GM18861 (cell line): ENCODE results near the gene KCNH1.

Experiments used
- ATAC-seq: cut with Tn5 transposase; IDR thresholded peaks from one replicate; pipeline ENCODE4 v1.9.1; 2021; ENCODE audit not compliant: unreplicated experiment

The KCNH1 gene, protein sequence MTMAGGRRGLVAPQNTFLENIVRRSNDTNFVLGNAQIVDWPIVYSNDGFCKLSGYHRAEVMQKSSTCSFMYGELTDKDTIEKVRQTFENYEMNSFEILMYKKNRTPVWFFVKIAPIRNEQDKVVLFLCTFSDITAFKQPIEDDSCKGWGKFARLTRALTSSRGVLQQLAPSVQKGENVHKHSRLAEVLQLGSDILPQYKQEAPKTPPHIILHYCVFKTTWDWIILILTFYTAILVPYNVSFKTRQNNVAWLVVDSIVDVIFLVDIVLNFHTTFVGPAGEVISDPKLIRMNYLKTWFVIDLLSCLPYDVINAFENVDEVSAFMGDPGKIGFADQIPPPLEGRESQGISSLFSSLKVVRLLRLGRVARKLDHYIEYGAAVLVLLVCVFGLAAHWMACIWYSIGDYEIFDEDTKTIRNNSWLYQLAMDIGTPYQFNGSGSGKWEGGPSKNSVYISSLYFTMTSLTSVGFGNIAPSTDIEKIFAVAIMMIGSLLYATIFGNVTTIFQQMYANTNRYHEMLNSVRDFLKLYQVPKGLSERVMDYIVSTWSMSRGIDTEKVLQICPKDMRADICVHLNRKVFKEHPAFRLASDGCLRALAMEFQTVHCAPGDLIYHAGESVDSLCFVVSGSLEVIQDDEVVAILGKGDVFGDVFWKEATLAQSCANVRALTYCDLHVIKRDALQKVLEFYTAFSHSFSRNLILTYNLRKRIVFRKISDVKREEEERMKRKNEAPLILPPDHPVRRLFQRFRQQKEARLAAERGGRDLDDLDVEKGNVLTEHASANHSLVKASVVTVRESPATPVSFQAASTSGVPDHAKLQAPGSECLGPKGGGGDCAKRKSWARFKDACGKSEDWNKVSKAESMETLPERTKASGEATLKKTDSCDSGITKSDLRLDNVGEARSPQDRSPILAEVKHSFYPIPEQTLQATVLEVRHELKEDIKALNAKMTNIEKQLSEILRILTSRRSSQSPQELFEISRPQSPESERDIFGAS

DNA sequence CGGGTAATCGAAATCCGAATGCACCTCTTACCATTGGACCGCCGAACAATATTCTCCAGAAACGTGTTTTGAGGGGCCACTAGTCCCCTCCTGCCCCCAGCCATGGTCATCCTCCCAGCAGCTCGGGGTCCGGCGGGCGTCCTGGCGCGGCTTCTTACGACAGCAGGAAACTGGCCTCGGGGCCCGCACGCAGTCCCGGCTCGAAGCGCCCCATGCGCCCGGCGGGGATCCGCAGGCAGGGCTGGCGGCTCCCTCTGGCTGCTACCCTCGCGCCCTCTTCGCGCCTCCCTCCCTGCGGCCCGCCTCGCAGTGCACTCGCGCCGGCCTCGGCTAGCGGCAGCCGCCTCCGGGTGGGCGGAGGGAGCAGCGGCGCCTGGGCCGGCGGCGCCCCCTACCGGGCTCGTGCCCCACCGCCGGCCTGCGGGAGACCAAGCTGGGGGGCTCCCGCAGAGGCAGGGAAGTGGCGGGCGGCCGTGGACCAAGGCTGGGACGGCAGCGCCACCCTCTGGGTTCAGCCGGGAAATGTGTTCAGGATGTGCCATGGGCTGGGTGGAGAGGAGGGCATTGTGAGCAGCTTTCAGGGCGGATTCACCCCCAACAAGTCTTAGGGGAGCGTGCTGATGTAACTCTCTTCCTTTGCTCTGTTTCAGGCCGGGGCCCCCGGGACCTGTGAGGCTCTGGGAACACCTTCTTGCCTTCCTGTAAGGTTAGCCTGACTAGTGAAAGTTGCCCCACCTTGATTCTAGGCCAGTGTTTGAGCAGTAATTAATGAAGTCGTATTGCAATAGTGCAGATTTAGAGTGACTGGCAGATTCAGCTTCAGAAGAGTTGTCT, at the start of gene KCNH1:
TSS of gene KCNH1 (minus strand) at position 313 of the 834 bp plus-strand sequence. CDS start at position 110, 203 bp downstream.
- peak; percentile 91 for ATAC-seq

DNA sequence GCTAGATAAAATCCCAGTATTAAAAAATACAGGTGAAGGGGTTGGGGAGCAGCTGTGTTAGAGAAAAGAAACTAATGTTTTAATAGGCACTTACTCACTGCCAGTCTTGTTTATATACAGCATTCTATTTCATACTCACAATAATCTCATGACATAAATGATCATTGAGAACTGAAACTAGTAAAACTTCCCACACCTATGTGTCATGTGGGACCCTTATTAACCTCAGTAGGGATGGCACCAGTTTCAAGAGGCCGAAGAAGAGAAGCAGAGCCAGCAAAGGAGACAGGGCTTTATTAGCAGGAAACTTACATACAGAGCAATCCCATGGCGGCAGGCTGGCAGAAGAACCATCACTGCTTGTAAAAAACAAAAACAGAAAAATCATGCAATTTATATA, 48.8 kb upstream of the KCNH1 start:
- ATAC-seq, result no peak

DNA sequence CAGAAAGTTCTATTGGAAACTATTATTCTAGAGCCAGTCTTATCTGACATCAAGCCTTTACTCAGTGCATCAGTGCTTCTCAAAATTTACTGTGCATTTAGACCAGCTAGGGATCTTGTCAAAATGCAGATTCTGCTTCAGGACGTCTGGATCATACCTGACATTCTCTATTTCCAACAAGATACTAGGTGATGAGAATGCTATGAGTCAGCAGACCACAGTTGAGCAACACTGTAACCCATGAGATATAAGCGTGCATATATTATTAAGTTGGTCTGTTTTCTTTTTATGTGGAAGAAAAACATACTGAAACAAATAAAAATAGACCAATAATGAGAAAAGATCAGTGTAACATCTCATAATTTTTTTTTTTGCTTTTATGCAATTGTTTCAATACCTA, 40.4 kb upstream of the KCNH1 start:
- no peak for ATAC-seq

DNA sequence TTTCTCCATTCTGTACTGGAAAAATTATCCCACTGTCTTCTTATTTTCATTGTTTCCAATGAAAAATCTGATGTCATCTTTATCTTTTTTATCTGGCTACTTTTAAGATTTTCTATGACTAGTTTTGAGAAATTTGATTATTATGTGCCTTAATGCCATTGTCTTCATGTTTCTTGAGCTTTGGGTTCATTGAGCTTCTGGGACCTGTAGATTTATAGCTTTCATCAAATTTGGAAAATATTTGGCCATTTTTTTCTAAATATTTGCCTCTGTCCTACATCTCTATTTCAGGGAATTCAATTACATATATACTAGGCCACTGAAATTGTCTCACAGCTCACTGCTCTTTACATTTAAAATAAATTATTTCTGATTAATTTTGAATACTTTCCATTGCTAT, 38.7 kb upstream of the KCNH1 start:
- no peak for ATAC-seq

DNA sequence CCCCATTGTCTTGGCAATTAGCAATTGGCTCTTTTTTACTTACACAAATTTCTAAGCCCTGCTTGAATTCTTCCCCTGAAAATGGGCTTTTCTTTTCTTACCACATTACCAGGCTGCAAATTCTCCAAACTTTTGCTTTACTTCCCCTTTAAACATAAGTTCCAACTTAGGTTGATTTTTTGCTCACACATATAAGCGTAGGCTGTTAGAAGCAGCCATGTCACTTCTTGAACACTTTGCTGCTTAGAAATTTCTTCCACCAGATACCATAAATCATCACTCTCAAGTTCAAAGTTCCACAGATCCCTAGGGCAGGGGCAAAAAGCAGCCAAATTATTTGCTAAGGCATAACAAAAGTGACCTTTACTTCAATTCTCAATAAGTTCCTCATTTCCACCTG, 35.4 kb upstream of the KCNH1 start:
- ATAC-seq, result no peak

DNA sequence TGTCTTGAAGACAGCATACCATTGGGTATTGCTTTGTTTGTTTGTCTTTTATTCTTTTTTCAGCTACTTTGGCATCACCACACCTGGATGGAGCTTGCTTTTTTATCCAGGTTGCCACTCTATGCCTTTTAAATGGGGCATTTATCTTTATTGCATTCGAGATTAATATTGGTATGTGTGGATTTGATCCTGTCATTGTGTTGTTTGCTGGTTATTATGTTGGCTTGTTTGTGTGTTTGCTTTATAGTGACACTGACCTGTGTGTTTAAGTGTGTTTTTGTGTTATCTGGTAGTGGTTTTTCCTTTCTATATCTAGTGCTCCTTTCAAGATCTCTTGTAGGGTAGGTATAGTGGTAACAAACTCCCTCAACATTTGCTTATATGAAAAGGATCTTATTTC, 24.9 kb upstream of the KCNH1 start:
- no peak for ATAC-seq

DNA sequence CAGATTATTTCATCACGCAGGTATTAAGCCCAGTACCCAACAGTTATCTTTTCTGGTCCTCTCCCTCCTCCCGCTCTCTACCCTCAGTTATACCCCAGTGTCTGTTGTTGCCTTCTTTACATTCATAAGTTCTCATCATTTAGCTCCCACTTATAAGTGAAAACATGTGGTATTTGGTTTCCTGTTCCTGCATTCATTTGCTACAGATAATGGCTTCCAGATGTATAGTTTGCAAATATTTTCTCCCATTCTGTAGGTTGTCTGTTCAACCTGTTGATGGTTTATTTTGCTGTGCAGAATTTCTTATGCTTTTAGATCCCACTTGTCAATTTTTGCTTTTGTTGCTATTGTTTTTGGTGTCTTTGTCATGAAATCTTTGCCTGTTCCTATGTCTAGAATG, 21.1 kb upstream of the KCNH1 start:
- ATAC-seq, result no peak

DNA sequence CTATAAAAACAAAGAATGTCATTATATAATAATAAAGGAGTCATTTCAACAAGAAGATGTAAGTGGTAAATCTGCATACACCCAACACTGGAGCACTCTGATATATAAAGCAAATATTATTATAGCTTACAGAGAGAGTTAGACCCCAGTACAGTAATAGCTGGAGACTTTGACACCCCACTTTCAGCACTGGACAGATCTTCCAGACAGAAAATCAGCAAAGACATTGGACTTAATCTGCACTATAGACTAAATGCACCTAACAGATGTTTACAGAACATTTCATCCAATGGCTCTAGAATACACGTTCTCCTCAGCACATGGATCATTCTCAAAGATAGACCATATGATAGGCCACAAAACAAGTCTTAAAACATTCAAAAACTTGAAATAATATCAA, 20.0 kb upstream of the KCNH1 start:
- no peak for ATAC-seq

DNA sequence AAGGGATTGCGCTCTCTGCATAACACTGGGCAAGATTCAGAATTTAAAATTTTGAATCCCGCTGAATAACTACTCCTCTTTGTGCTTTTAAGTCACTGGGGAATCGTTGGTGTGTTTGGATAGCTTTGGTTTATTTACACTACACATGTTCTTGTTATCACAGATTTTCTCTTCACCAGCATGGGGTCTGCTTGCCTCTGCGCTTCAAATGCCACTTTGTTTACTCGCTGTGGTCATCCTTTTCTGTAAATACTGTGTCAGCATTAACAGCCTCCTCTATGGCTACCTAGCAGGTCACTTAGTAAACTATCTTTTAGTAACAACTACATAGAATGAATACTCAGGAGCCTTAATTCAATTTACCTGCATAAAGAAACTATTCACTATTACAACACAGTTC, 14.4 kb upstream of the KCNH1 start:
- no peak for ATAC-seq

DNA sequence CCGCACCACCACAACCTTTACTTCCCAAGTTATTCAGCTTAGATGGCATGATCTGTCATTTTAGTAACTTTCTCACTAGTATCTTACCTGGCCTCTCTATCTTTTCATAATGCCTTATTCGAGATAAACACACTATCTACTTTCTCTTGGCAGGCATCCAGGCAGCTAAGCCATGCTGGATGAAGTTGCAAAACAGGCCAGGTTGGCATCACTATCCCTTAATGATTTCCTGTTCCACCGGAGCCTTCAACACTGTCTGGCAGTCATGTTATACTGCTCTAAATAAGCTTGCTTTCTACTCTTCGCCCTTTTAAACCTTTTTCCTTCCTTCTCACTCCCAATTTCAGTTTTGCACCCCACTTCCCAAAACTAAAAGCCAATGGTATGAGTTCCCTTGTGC, 12.0 kb upstream of the KCNH1 start:
- ATAC-seq, result no peak

DNA sequence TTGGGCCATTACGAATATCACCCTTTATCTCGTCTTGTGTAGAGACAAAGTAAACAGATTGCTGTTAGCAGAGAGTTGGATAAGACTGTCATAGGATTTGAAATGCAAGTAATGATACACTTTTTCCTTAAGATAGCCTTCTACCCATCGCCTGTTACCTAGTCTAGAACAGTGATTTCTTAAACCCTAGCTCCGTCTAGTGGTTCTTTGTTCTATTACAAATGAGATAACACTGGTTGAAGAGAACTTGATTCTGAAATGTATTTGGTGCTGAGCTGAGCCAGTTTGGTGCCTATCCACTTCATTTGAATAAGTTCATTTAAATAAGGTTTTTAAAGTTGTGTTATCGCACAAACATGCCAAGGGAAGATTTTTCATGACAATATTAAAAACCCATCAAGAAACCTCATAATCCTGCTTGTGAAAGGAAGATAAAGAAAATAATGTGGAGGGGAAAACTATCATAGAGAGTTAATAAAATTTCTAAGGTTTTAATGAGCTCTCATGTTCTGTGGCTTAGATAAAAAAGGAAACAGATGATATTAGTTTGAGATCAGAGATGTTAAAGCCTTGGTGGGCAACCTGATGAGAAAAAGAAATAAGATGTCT, 1.5 kb upstream of the KCNH1 start:
- no peak for ATAC-seq

DNA sequence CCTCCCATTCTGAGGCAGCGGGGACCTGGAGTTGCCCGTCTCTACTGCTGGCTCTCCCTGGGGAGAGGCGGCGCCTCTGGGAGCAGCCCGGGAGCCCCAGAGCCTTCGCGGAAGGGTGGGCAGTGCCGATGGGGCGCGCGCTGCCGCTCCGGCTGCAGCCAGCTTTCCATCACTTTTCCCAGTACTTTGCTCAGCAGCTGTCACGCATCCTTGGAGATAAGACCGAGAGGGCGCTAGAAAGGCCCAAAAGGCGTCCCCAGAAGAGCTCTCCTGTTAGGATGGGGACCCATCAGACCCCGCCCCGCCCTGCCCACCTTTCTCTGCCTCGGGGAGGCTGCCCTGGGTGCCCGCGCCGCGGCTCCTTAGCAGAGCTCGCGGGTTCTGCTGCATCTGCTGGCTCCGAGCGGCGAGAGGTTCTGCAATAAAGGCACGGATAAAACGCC, 534 bp downstream of the KCNH1 start:
- no peak for ATAC-seq

DNA sequence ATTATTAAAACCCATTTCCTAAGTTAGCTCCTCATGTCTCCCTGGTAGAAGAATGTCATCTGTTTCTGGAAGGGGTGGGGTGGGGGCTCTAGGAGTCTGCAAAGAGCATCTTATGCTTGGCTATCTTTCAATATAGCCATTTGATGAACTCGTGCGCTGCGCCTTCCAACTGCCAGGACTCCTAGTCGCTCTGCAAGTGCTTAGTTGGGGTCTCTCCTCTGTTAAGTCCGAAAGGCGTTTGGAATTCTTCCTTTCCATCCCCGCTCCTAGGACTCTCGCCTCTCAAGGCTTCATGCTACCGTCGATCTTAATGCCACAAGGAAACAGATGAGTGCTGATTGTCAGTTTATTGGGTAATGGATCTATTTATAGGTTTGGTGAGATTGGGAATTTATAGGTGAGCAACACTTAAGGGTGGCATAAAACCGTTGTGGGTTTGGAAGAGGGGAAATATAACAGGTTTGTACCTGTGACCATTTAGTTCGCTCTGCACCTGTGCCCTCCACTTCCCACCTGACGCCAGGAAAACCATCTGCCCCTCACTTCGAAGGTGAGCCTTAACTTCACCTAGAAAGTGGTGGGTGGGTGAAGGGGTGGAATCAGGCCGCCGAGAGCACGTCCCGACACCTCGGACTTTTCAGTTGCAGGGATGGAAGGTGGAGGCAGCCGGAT, 1.1 kb downstream of the KCNH1 start:
- ATAC-seq, result no peak

DNA sequence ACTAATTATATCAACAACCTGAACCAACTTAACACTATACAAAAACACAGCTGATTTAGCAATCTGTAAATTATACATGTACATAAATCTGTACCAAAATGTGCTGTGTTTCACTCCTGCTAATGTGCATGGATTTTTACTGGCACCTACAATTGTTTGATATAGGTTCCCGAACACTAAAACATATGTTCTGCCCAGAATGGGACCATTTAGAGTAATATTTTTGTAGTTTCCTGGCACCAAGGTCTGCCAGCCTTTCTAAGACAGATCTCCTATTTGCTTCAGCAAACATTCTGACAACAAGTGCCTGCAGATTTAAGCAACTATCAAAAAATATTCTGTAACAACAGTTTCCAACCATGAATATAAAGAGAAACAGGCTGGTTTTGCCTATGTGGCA, 4.2 kb downstream of the KCNH1 start:
- no peak for ATAC-seq

DNA sequence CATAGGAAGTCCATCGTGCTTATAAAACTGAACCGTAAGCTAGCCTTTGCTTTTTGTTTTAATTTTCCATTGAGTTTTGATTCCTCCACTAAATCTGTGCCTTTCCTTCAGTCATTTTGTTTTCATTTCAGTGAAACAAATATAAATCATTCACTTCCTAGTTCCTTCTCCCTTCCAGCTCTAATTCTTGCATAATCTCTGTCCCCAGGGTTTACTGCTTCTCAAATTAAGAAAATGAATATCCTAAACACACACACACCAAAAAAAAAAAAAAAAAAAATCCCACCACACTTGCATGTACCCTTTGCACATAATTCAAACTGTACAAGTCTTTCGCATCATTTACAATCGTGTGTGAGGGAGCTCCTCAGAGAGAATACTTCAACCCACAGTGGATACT, 6.8 kb downstream of the KCNH1 start:
- no peak for ATAC-seq

DNA sequence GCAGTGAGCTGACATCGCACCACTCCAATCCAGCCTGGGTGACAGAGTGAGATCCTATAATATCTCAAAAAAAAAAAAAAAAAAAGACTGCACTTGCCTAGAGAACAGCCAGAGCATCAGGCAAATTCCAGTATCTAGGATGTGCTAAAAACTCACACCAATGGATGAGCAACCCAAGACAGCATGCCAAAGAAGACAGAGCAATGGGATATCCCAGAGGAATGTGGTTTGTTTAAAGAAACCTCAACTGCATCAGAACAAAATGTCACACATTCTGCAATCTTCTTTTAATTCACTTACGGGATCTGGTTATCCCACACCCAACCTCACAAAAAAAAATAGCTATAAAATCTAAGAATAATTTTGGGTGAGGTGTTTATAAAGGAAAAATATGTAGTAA, 7.3 kb downstream of the KCNH1 start:
- ATAC-seq, result no peak

DNA sequence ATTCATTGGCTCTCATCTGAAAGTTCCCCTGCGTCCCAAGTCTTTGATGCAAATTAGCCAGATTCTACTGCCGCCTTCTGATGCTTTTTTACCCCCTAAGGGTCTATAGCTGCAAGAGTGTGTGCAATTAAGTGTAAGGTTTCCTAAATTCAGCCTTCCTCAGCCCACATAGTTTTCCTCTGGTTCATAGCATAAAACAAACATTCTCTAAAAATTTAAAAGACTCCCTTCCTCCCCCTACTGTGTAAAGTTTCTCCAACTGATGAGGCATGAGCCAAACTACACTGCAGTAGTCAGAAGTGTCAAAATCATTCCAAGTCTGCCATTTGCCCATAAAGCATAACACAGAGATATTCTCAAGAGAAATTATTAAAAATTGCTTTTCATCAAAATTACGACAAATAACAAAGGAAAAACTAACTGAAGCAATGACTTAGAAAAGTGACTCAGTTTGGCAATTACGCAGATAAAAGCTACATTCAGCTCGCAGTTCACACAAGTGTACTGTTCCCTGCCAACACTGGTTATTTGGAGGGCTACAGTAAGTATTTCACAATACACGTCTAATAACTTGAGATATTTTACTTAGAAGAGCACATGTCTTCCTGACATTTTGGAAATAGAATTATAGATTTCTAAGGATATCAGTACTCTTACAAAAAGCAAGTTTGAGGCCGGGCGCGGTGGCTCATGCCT, 15.4 kb downstream of the KCNH1 start:
- no peak for ATAC-seq

DNA sequence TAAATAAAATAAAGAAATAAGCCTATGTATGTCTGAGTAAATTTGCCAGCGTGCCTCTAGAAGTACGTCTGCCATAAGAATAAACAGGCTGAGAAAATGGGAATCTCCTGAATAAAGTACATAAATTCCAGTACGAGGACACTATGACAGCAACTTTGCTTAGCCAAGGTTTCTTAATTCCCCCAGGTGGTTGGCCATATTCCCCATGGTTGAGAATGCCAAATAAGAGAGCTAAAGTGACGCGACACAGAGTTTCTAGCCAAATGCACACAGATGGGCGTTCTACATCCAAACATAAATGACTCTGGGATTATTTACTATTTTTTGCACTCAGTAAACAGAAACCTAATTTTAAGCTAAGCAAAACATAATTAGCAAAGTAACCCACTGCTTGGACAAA, 19.5 kb downstream of the KCNH1 start:
- no peak for ATAC-seq

DNA sequence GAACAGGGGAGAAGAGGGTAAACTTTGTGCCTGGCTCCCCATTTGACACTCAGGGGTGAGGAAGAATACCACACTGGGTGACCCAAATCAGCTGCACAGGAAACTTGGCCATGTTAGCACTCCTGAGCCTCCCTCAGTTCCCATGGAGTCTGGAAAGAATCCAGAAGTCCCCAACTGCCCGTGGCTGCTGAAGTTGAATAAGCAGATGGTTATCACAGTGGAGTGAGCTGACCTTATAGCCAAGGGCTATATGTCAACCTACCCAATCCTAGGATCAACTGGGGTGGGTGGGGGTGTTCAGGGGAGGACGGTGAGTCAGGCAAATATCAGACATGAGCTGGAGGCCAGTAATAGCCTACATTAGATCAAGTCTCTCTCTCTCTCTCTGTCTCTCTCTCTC, 20.4 kb downstream of the KCNH1 start:
- no peak for ATAC-seq

DNA sequence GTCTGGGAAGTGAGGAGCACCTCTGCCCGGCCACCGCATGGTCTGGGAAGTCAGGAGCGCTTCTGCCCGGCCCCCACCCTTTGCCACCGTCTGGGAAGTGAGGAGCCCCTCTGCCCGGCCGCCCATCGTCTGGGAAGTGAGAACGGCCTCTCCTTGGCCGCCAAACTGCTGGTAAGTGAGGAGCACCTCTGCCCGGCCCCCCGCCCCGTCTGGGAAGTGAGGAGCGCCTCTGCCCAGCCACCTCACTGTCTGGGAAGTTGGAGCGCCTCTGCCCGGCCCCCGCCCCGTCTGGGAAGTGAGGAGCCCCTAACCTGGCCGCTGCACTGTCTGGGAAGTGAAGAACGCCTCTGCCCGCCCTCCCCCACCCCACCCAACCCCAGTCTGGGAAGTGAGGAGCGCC, 22.6 kb downstream of the KCNH1 start:
- no peak for ATAC-seq
